BE2C (cell line): ENCODE measurements around the gene PCDH15.

ENCODE experiments used
- DNase-seq: peaks from one replicate; pipeline ENCODE4 v3.0.0-alpha.2; 2020
- H3K27me3 ChIP-seq: fragments of 250-450 bp; sonication (Bioruptor Pico); 2 replicates; pipeline ENCODE4 v1.5.1; 2020; ENCODE audit warnings: mild to moderate bottlenecking
- H3K36me3 ChIP-seq: fragments of 250-450 bp; sonication (Bioruptor Pico); 2 replicates; pipeline ENCODE4 v1.5.1; 2020; ENCODE audit warnings: mild to moderate bottlenecking
- H3K4me1 ChIP-seq: fragments of 250-450 bp; sonication (Bioruptor Pico); 2 replicates; pipeline ENCODE4 v1.5.1; 2020
- H3K4me3 ChIP-seq: 2 replicates; pipeline ENCODE4 v1.5.1; 2011; ENCODE audit warnings: low read depth, low read length
- H3K9me3 ChIP-seq: fragments of 250-450 bp; sonication (Bioruptor Pico); 2 replicates; pipeline ENCODE4 v1.5.1; 2020
- CTCF ChIP-seq: IDR thresholded peaks from 2 replicates; pipeline ENCODE4 v1.5.1; 2012; ENCODE audit warnings: mild to moderate bottlenecking, low read depth, low read length

PCDH15 gene

GRCh38 chr10:54614072-54614471 is 187.0 kb downstream of the PCDH15 start:
- peaks cover 4% of the 10 kb centered on the region; the same call in 1 of the 2 replicates for H3K4me1 ChIP-seq
- DNase-seq: no peak
- H3K9me3 ChIP-seq: no peaks in the 10 kb centered on the region
- no peak for TF ChIP-seq CTCF
- no peak overlapping the region for H3K4me3 ChIP-seq
- H3K27me3 ChIP-seq: no peaks in the 10 kb centered on the region
- H3K36me3 ChIP-seq: no peaks in the 10 kb centered on the region

GRCh38 chr10:54613162-54613561 is 187.9 kb downstream of the PCDH15 start:
- no peaks in the 10 kb centered on the region for H3K36me3 ChIP-seq
- H3K9me3 ChIP-seq: no peaks in the 10 kb centered on the region
- no peak for TF ChIP-seq CTCF
- no peak overlapping the region for H3K4me3 ChIP-seq
- peaks cover 4% of the 10 kb centered on the region; the same call in 1 of the 2 replicates for H3K4me1 ChIP-seq
- no peak for DNase-seq
- no peaks in the 10 kb centered on the region for H3K27me3 ChIP-seq

- no peaks in the 10 kb centered on the region for H3K9me3 ChIP-seq
- no peak overlapping the region for H3K4me3 ChIP-seq
- no peaks in the 10 kb centered on the region for H3K27me3 ChIP-seq
- peaks cover 4% of the 10 kb centered on the region; the same call in 1 of the 2 replicates for H3K4me1 ChIP-seq
- no peaks in the 10 kb centered on the region for H3K36me3 ChIP-seq
- no peak for DNase-seq
- TF ChIP-seq CTCF: no peak
These were observed 191.6 kb downstream of the PCDH15 start for GRCh38 chr10:54609423-54609822.

GRCh38 chr10:54607983-54608382 is 193.0 kb downstream of the PCDH15 start:
- no peaks in the 10 kb centered on the region for H3K36me3 ChIP-seq
- no peak overlapping the region for H3K4me3 ChIP-seq
- no peaks in the 10 kb centered on the region for H3K9me3 ChIP-seq
- no peaks in the 10 kb centered on the region for H3K27me3 ChIP-seq
- peaks cover 4% of the 10 kb centered on the region; the same call in 1 of the 2 replicates for H3K4me1 ChIP-seq
- no peak for TF ChIP-seq CTCF
- no peak for DNase-seq

GRCh38 chr10:54594289-54594688 is 206.7 kb downstream of the PCDH15 start:
- DNase-seq: no peak
- no peak for TF ChIP-seq CTCF

GRCh38 chr10:54587971-54588370 is 213.1 kb downstream of the PCDH15 start:
- H3K4me1 ChIP-seq: peaks cover 7% of the 10 kb centered on the region
- DNase-seq: no peak
- no peak overlapping the region for H3K4me3 ChIP-seq
- H3K9me3 ChIP-seq: no peaks in the 10 kb centered on the region
- H3K36me3 ChIP-seq: no peaks in the 10 kb centered on the region
- H3K27me3 ChIP-seq: no peaks in the 10 kb centered on the region
- TF ChIP-seq CTCF: no peak

More at GRCh38 chr10:54594289-54594688, 206.7 kb downstream of the PCDH15 start:
- Histone ChIP-seq H3K9me3 (no peaks in the 10 kb centered on the region), H3K4me3 (no peak overlapping the region), H3K4me1 (no peaks in the 10 kb centered on the region), H3K36me3 (no peaks in the 10 kb centered on the region), H3K27me3 (no peaks in the 10 kb centered on the region)
